Endometrial microvascular endothelial cells (primary cell): Measurements from ENCODE around the gene GBE1. TPM values are rescaled to one million over a fixed set of nuclear protein-coding genes. Genes with fewer than 3 reads are reported as not detected.
"Not testable (repeated sequence)": the region's sequence is repeated elsewhere in the genome, so short reads cannot be mapped to it uniquely, and the experiment has no call there.

Experiments used
- in situ Hi-C: cut with HindIII; loops from 2 replicates; pipeline ENCODE4 v1.10.0; 2017; ENCODE audit warnings: low sequenced_read_pairs, low pct_unique_long_range_greater_than_20kb; ENCODE audit errors: inconsistent ontology term
- total RNA-seq: library from RNA; depleted of rRNA; stranded (reverse); fragments of >200 nt; gene quantifications from one replicate; pipeline ENCODE4 v1.2.3, GENCODE V29; 2015; ENCODE audit errors: inconsistent ontology term

GBE1 gene
- total RNA-seq, 1 donor from 2014 or later: 117 TPM

- in situ Hi-C loops: no loop called here
These were observed 264.9 kb downstream of the GBE1 start for GRCh38 chr3:81496407-81497104.

GRCh38 chr3:81492471-81492870, 269.0 kb downstream of the GBE1 start:
- in situ Hi-C loops: not testable (repeated sequence)

- in situ Hi-C loops: no loop called here
These were observed 269.4 kb downstream of the GBE1 start for GRCh38 chr3:81492040-81492439.

- in situ Hi-C loops: no loop called here
These were observed 270.7 kb downstream of the GBE1 start for GRCh38 chr3:81490541-81491288.

- in situ Hi-C loops: no loop called here
These were observed 276.0 kb downstream of the GBE1 start for GRCh38 chr3:81485444-81485865.

- in situ Hi-C loops: no loop called here
These were observed 276.9 kb downstream of the GBE1 start for GRCh38 chr3:81484520-81484919.

- in situ Hi-C loops: no loop called here
These were observed 278.4 kb downstream of the GBE1 start for GRCh38 chr3:81483046-81483445.

GRCh38 chr3:81477740-81478139, 283.7 kb downstream of the GBE1 start:
- in situ Hi-C loops: no loop called here

GRCh38 chr3:81476692-81477091, 284.8 kb downstream of the GBE1 start:
- in situ Hi-C loops: no loop called here

GRCh38 chr3:81472600-81473362, 288.7 kb downstream of the GBE1 start:
- in situ Hi-C loops: no loop called here

GRCh38 chr3:81470524-81471278, 290.7 kb downstream of the GBE1 start:
- in situ Hi-C loops: no loop called here

- in situ Hi-C loops: no loop called here
These were observed 293.1 kb downstream of the GBE1 start for GRCh38 chr3:81468391-81468790.

GRCh38 chr3:81466201-81466560, 295.3 kb downstream of the GBE1 start:
- in situ Hi-C loops: no loop called here

GRCh38 chr3:81465510-81466200, 295.8 kb downstream of the GBE1 start:
- in situ Hi-C loops: no loop called here

- in situ Hi-C loops: no loop called here
These were observed 297.7 kb downstream of the GBE1 start for GRCh38 chr3:81463781-81464180.

- in situ Hi-C loops: no loop called here
These were observed 298.5 kb downstream of the GBE1 start for GRCh38 chr3:81462921-81463320.

GRCh38 chr3:81459733-81460132, 301.7 kb downstream of the GBE1 start:
- in situ Hi-C loops: no loop called here

GRCh38 chr3:81452418-81452817, 309.0 kb downstream of the GBE1 start:
- in situ Hi-C loops: no loop called here

GRCh38 chr3:81451611-81452010, 309.8 kb downstream of the GBE1 start:
- in situ Hi-C loops: no loop called here
